HG03060 (cell line): ENCODE measurements around the gene SAFB2.
"Not testable (repeated sequence)": the region's sequence is repeated elsewhere in the genome, so short reads cannot be mapped to it uniquely, and the experiment has no call there.

ENCODE experiments used
- ATAC-seq: cut with Tn5 transposase; IDR thresholded peaks from one replicate; pipeline ENCODE4 v1.9.1; 2021; ENCODE audit warnings: low read depth, moderate number of reproducible peaks; ENCODE audit not compliant: unreplicated experiment

Gene SAFB2

GRCh38 chr19:5608766-5609165 lies 13.8 kb downstream of the SAFB2 start:
- ATAC-seq = not testable (repeated sequence)

- ATAC-seq = no peak
Measured at GRCh38 chr19:5608291-5608690, 14.3 kb downstream of the SAFB2 start.

GRCh38 chr19:5607318-5608275 lies 15.0 kb downstream of the SAFB2 start:
- no peak for ATAC-seq

DNA sequence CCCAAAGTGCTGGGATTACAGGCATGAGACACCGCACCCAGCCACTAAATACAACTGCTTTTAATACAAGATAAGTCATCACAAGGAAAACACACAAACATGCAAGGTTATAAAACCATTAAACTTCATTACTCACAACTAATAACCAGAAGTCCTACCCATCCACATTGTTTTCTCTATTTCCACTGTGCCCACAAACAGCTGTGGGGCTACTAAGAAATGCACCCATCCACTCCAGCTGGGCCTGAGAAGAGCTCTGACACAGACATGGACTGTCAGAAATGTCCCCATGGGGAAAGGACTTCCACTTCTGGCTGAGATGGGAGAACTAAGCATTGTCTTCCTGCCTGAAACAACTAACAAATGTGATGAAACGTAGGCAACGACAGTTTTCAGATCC lies 17.2 kb downstream of the SAFB2 start:
- no peak for ATAC-seq

- no peak for ATAC-seq
Measured at GRCh38 chr19:5603626-5604025, 18.9 kb downstream of the SAFB2 start.

- no peak for ATAC-seq
Measured at GRCh38 chr19:5600797-5601196, 21.8 kb downstream of the SAFB2 start.

- no peak for ATAC-seq
Measured at GRCh38 chr19:5595745-5596144, 26.8 kb downstream of the SAFB2 start.

GRCh38 chr19:5595129-5595528 lies 27.4 kb downstream of the SAFB2 start:
- no peak for ATAC-seq

- ATAC-seq = no peak
Measured at GRCh38 chr19:5594521-5594950, 28.0 kb downstream of the SAFB2 start.

DNA sequence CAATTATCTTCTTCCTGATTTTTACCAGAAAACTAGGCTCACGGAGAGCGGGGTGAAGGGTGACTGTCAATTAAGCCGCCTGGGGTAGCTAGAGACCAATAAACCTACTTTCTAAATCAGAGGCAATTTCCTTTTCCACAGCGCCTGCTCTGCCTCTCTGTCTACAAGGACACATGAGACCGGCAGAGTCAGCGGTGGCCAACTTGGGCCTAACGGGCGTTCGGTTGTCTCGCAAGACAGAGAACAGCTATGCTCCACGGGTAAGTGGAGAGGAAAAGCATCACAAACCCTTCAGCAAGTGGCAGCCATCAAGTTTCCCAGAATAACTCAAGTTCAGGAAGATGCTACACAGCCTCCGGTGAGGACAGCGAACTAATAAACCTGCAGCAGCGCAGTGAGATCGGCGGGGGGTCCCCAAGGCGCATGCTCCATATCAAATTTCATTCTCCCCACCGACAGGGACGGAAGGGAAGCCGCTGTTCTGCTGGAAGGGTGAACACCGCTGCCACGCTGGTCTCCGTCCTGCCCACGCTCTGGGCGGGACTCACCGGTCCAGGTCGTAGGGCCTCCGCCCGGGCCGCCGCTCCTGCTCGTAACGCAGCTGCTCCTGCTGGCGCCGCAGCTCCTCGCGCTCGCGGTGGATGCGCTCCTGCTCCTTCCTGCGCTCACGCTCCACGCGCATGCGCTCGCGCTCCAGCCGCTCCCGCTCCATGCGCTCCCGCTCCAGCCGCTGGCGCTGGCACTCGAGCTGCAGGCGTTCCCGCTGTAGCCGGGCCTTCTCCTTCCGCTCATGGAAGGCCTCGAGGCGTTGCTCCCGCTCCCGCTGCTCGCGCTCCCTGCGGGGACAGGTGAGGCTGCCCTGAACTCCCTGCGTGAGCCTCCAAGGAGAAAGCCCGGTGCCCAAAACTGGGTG lies 29.0 kb downstream of the SAFB2 start:
- no peak for ATAC-seq

GRCh38 chr19:5592531-5593342 lies 29.8 kb downstream of the SAFB2 start:
- ATAC-seq = no peak

- ATAC-seq = no peak
Measured at GRCh38 chr19:5591476-5591875, 31.1 kb downstream of the SAFB2 start.

GRCh38 chr19:5590865-5591154 lies 31.8 kb downstream of the SAFB2 start:
- no peak for ATAC-seq

DNA sequence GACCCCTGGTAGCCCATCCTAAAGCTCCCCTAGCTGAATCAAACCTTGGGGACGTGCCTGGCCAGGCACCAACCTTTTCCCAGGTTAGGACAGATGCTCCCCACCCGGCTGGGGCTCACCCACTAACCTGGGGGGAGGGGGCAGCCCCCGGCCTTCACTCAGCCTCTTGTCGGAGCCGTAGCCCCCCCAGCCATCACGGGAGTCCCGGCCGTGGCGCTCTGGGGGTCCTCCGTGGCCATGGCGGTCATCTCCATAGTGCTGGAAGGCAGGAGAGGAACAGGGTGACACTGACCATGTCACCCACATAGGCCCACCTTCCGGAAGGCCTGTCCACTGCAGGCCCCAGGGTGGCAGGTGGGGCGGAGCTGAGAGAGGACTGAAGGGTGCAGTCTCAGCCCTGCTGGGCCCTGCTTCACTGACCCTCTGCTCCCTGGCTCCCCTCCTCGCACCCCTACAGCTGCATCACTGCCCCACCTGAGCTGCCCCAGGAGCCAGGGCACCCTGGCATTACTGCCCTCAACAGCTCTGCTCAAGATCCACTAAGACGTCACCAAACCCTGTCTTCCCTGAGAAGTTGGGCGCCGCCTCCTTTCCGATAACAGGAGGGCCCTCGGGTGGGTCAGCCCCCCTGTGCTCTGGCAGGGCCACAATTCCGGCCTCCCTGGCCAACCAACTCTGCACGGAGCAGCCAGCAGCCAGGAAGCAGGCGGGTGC lies 32.3 kb downstream of the SAFB2 start:
- ATAC-seq = no peak

DNA sequence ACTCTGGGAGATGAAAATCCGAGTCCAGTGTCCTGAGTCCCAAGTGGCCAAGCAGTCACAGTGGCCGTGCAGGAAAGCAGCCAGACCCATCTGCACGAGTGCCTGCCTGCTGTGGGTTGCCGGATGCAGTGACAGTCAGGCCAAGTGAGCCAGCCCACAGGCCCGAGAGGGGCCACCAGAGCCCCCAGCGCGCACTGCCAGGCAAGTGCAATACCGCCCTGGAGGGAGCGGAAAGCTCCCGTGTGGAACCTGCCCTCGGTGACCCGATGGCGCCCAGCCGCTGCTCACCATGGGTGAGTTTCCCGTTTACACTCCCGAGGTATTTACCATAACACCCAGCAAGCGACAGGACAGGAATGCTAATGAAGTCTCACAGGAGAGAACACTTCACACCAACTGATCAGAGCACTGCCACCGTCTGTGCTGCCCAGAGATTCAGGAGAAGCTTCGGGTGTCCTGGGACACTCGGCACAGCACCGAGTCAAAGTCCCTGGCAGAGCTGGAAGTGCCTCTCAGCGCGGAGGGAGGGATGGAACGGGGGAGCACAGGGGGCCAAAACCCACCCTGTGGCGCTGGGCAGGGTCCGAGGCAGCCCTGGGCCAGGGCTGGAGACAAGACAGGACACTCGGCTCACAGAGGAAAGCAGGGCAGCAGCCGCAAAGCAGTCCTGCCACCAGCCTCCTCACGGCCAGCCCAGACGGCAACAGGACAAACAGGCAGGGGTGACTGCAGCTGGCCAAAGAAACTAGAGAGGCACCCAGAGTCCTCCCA lies 33.5 kb downstream of the SAFB2 start:
- no peak for ATAC-seq

GRCh38 chr19:5588441-5588840 lies 34.1 kb downstream of the SAFB2 start:
- no peak for ATAC-seq

DNA sequence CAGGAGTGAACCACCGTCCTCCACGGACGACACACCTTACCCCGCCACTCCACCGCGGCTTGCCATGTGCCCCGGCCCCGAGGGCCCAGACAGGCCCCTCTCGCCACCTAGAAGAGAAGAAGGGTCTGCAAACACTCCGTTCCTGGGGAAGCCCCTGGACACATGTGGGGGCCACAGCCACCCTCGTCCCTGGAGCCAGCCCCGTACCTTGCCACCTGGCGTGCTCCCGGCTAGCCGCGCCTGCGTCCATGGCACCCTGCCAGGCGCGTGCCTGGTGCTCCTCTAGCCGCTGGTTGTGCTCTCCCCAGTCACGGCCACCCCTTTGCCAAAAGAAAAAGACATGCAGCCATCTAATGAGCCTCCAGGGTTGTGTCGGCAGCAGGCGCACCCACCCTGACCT lies 34.9 kb downstream of the SAFB2 start:
- no peak for ATAC-seq

DNA sequence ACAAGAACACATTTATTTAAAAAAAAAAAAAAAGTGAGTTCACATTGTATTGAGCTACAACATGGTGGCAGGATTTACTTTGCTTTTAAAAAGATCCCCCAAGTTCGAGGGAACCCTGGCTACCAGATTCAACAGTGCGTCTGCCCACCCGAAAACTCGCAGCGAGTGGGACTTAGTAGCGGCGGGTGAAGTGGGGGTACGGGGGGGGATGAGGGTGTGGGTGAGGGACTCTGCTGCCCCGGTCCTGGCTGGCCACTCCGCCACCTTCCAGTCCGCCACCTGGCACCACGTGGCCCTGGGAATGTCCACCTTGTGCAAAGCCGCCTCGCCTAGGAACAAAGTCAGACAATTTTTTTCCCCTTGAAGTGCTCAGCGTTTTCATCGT lies 35.5 kb downstream of the SAFB2 start:
- ATAC-seq = no peak

GRCh38 chr19:5586300-5587070 lies 36.1 kb downstream of the SAFB2 start:
- no peak for ATAC-seq
